Measurements from ENCODE around the gene NEUROG3.

DNA sequence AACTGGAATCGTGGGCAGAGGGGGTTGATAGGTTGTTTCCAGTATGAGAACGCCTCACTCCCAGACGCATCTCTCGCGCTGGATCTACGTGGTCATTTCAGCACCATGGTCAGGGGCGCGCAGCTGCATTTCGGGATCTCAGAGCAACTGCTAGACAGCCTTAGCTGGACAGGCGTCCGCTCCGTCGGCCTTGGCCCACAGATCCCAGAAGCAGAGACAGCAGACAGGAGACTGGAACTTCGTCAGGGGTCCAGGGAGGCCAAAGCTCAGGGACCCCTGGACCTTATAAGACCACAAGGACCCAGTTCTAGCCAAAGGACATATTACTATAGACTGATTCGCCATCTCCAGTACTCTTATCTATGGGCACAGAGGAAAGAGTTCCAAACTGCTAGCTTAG lies 5.3 kb downstream of the NEUROG3 start:
- TF ChIP-seq, protein P1, sequence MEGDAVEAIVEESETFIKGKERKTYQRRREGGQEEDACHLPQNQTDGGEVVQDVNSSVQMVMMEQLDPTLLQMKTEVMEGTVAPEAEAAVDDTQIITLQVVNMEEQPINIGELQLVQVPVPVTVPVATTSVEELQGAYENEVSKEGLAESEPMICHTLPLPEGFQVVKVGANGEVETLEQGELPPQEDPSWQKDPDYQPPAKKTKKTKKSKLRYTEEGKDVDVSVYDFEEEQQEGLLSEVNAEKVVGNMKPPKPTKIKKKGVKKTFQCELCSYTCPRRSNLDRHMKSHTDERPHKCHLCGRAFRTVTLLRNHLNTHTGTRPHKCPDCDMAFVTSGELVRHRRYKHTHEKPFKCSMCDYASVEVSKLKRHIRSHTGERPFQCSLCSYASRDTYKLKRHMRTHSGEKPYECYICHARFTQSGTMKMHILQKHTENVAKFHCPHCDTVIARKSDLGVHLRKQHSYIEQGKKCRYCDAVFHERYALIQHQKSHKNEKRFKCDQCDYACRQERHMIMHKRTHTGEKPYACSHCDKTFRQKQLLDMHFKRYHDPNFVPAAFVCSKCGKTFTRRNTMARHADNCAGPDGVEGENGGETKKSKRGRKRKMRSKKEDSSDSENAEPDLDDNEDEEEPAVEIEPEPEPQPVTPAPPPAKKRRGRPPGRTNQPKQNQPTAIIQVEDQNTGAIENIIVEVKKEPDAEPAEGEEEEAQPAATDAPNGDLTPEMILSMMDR (IDR thresholded peaks at IDR 0.05), result no peak
- no peak for TF ChIP-seq POLR2A (IDR thresholded peaks at IDR 0.05)

Measured in stomach (tissue), 4 donors.